ENCODE results near the gene HIF1A.
"Not testable (repeated sequence)": the region's sequence is repeated elsewhere in the genome, so short reads cannot be mapped to it uniquely, and the experiment has no call there.

The HIF1A gene

DNA sequence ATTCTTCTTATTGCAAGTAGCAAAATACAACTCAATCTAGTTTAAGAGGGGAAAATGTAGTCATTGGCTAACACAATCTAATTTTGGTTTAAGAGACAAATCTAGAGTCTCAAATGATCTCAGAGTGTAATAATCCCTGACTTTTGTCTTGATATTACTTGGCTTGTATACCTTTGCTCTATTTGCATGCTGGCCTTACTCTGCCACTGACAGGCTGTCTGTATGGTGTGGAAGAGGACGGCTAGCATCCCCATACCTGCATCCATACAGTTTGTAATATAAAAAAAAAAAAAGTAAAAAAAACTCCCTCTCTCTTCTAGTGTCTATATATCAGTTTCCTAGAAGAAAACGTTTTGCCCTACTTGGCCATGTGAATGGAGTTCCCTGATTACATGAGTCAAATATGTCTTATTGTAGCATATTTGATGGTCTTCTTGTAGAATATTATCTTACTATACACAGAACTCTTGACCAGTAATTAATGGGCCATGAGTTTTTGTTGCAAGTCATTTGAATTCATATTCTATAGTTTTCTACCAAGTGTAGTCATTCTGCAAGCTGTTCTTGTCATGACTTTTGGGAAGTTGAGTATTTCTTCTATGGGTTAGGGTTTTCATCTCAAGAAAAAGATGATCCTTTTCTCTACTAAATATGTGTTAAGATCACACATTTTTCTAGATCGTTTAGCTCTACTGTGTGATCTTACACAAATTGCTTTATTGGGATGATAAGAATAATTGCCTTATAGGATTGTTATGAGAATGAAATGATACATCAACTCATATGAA is 8.2 kb downstream of the HIF1A start:
- Histone ChIP-seq H3K79me2 (ENCODE audit: low read length) (peaks cover 92% of the 10 kb centered on the region), H4K20me1 (ENCODE audit: insufficient read depth, low read length) (peaks cover 83% of the 10 kb centered on the region), H3K4me1 (ENCODE audit: low read length) (peaks cover 22% of the 10 kb centered on the region), H3K27ac (ENCODE audit: low read length) (no peak overlapping the region), H3K4me2 (ENCODE audit: low read length) (no peak overlapping the region), H3K36me3 (replicated peaks; ENCODE audit: low read depth, low read length) (peaks cover 19% of the 10 kb centered on the region), H3K9ac (ENCODE audit: low read length) (no peak overlapping the region), H3K9me3 (ENCODE audit: insufficient read depth, low read length) (no peaks in the 10 kb centered on the region), H2AFZ (ENCODE audit: low read depth, low read length) (no peak overlapping the region), H3K27me3 (ENCODE audit: low read depth, low read length) (no peaks in the 10 kb centered on the region), H3K4me3 (ENCODE audit: low read length) (no peak overlapping the region)
- TF ChIP-seq, protein P1, sequence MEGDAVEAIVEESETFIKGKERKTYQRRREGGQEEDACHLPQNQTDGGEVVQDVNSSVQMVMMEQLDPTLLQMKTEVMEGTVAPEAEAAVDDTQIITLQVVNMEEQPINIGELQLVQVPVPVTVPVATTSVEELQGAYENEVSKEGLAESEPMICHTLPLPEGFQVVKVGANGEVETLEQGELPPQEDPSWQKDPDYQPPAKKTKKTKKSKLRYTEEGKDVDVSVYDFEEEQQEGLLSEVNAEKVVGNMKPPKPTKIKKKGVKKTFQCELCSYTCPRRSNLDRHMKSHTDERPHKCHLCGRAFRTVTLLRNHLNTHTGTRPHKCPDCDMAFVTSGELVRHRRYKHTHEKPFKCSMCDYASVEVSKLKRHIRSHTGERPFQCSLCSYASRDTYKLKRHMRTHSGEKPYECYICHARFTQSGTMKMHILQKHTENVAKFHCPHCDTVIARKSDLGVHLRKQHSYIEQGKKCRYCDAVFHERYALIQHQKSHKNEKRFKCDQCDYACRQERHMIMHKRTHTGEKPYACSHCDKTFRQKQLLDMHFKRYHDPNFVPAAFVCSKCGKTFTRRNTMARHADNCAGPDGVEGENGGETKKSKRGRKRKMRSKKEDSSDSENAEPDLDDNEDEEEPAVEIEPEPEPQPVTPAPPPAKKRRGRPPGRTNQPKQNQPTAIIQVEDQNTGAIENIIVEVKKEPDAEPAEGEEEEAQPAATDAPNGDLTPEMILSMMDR (IDR thresholded peaks at IDR 0.05; ENCODE audit: low read depth, low read length): no peak
- TF ChIP-seq EZH2phosphoT487 (IDR thresholded peaks at IDR 0.05; ENCODE audit: low read depth): no peak

DNA sequence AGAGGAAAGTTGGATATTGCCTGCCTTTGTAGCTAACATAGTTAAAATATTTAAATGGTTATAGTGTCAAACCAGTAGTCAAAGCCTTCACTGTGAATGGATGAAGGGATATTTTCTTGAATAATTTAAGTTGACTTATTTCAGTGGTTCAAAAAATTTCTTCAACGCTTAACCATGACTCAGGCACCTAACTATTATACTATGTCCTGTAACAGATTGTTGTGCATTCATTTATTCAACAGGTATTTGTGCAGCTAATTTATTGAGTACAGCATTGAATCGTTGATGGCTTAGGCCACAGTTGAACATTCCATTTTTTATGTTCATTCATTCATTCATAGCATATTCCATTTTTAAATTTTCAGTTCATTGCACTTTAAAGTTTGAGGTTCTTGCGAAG is 9.2 kb downstream of the HIF1A start:
- H3K9ac ChIP-seq (ENCODE audit: low read length): no peak overlapping the region
- H3K4me1 ChIP-seq (ENCODE audit: low read length): peaks cover 15% of the 10 kb centered on the region
- H3K4me3 ChIP-seq (ENCODE audit: low read length): no peak overlapping the region
- TF ChIP-seq, protein P1 (IDR thresholded peaks at IDR 0.05; ENCODE audit: low read depth, low read length): no peak
- no peak for TF ChIP-seq EZH2phosphoT487 (IDR thresholded peaks at IDR 0.05; ENCODE audit: low read depth)
- no peaks in the 10 kb centered on the region for H3K27me3 ChIP-seq (ENCODE audit: low read depth, low read length)
- H3K4me2 ChIP-seq (ENCODE audit: low read length): no peak overlapping the region
- H4K20me1 ChIP-seq (ENCODE audit: insufficient read depth, low read length): peaks cover 84% of the 10 kb centered on the region
- H3K79me2 ChIP-seq (ENCODE audit: low read length): peaks cover 92% of the 10 kb centered on the region
- H3K27ac ChIP-seq (ENCODE audit: low read length): no peak overlapping the region
- H3K9me3 ChIP-seq (ENCODE audit: insufficient read depth, low read length): no peaks in the 10 kb centered on the region
- H2AFZ ChIP-seq (ENCODE audit: low read depth, low read length): no peak overlapping the region
- H3K36me3 ChIP-seq (replicated peaks; ENCODE audit: low read depth, low read length): peaks cover 12% of the 10 kb centered on the region

DNA sequence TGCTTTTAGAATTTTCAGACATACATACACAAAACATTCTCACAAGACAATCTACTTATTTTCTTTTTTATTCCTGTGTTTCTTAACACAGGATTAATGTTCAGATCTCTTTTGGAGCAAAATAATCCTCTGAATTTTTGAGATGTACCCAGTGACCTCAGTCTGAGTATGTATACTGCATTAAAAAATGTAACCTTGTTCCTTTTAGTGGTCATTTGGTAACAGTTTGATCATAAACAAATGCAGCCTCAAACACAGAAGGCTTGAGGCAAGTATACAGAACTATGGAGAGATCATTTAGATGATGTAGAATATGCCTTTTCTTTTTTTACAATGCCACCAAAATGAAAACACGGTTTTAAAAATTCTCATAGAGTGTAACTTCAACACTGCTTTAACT is 9.7 kb downstream of the HIF1A start:
- Histone ChIP-seq H2AFZ (ENCODE audit: low read depth, low read length) (no peak overlapping the region), H3K27me3 (ENCODE audit: low read depth, low read length) (no peaks in the 10 kb centered on the region), H3K4me3 (ENCODE audit: low read length) (no peak overlapping the region), H3K9me3 (ENCODE audit: insufficient read depth, low read length) (no peaks in the 10 kb centered on the region), H4K20me1 (ENCODE audit: insufficient read depth, low read length) (peaks cover 84% of the 10 kb centered on the region), H3K9ac (ENCODE audit: low read length) (no peak overlapping the region), H3K36me3 (replicated peaks; ENCODE audit: low read depth, low read length) (peaks cover 12% of the 10 kb centered on the region), H3K27ac (ENCODE audit: low read length) (no peak overlapping the region), H3K4me1 (ENCODE audit: low read length) (peaks cover 15% of the 10 kb centered on the region), H3K4me2 (ENCODE audit: low read length) (no peak overlapping the region), H3K79me2 (ENCODE audit: low read length) (peaks cover 92% of the 10 kb centered on the region)
- no peak for TF ChIP-seq EZH2phosphoT487 (IDR thresholded peaks at IDR 0.05; ENCODE audit: low read depth)
- TF ChIP-seq, protein P1 (IDR thresholded peaks at IDR 0.05; ENCODE audit: low read depth, low read length): no peak

DNA sequence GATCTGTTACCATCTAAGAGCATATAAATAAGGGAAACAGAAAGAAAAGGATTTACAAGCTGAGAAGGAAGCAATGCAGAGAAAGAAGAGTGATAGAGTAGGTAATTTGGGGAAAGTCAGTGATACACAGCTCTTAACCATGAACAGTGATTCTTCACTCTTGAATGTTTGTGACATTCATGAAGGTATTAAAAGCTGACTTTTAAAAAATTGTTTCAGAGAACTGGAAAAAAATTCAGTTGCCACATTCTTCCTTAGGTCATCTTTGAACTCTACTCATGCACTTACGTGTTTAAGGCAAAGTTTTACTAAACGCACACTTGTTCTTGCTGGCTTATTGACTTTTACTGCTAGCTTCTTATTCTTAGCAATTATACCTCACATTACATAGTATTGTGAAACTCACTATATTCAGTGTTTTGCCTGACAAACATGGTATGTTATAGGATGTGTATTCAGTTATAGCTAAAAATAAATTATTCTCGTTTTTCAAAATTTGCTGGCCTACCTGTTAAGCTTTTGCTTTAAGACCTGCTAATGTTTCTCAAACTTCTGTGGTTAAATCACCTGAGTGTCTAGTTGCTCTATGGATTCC is 10.9 kb downstream of the HIF1A start:
- Histone ChIP-seq H3K9me3 (ENCODE audit: insufficient read depth, low read length) (no peaks in the 10 kb centered on the region), H3K4me2 (ENCODE audit: low read length) (no peak overlapping the region), H3K9ac (ENCODE audit: low read length) (no peak overlapping the region), H3K27ac (ENCODE audit: low read length) (no peak overlapping the region), H3K36me3 (replicated peaks; ENCODE audit: low read depth, low read length) (peaks cover 9% of the 10 kb centered on the region), H3K4me3 (ENCODE audit: low read length) (no peak overlapping the region), H2AFZ (ENCODE audit: low read depth, low read length) (no peak overlapping the region), H3K27me3 (ENCODE audit: low read depth, low read length) (no peaks in the 10 kb centered on the region), H3K4me1 (ENCODE audit: low read length) (peaks cover 15% of the 10 kb centered on the region), H3K79me2 (ENCODE audit: low read length) (peaks cover 92% of the 10 kb centered on the region), H4K20me1 (ENCODE audit: insufficient read depth, low read length) (peaks cover 84% of the 10 kb centered on the region)
- TF ChIP-seq, protein P1 (IDR thresholded peaks at IDR 0.05; ENCODE audit: low read depth, low read length): no peak
- no peak for TF ChIP-seq EZH2phosphoT487 (IDR thresholded peaks at IDR 0.05; ENCODE audit: low read depth)

DNA sequence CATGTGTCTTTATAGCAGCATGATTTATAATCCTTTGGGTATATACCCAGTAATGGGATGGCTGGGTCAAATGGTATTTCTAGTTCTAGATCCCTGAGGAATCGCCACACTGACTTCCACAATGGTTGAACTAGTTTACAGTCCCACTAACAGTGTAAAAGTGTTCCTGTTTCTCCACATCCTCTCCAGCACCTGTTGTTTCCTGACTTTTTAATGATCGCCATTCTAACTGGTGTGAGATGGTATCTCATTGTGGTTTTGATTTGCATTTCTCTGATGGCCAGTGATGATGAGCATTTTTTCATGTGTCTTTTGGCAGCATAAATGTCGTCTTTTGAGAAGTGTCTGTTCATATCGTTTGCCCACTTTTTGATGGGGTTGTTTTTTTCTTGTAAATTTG is 12.5 kb downstream of the HIF1A start:
- H3K36me3 ChIP-seq (replicated peaks; ENCODE audit: low read depth, low read length); H2AFZ ChIP-seq (ENCODE audit: low read depth, low read length); H3K9ac ChIP-seq (ENCODE audit: low read length); H3K4me3 ChIP-seq (ENCODE audit: low read length); H3K4me2 ChIP-seq (ENCODE audit: low read length); H3K9me3 ChIP-seq (ENCODE audit: insufficient read depth, low read length); H3K27me3 ChIP-seq (ENCODE audit: low read depth, low read length); H3K27ac ChIP-seq (ENCODE audit: low read length): not testable (repeated sequence)
- Histone ChIP-seq H3K79me2 (ENCODE audit: low read length) (peaks cover 92% of the 10 kb centered on the region), H4K20me1 (ENCODE audit: insufficient read depth, low read length) (peaks cover 87% of the 10 kb centered on the region), H3K4me1 (ENCODE audit: low read length) (peaks cover 12% of the 10 kb centered on the region)

DNA sequence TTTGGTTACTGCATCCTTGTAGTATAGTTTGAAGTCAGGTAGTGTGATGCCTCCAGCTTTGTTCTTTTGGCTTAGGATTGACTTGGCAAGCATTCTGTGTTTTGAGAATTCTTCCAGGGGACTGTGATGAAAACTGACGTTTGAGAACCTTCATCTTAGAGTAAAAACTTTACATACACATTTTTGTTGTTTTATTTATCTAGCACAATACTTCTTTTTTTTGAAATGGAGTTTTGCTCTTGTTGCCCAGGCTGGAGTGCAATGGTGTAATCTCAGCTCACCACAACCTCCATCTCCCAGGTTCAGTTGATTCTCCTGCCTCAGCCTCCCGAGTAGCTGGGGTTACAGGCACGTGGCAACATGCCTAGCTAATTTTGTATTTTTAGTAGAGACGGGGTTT is 13.4 kb downstream of the HIF1A start:
- H3K4me3 ChIP-seq (ENCODE audit: low read length); H3K4me1 ChIP-seq (ENCODE audit: low read length); H3K9ac ChIP-seq (ENCODE audit: low read length); H3K9me3 ChIP-seq (ENCODE audit: insufficient read depth, low read length); H3K36me3 ChIP-seq (replicated peaks; ENCODE audit: low read depth, low read length); H3K4me2 ChIP-seq (ENCODE audit: low read length); H3K27me3 ChIP-seq (ENCODE audit: low read depth, low read length); H3K27ac ChIP-seq (ENCODE audit: low read length); H2AFZ ChIP-seq (ENCODE audit: low read depth, low read length): not testable (repeated sequence)
- Histone ChIP-seq H3K79me2 (ENCODE audit: low read length) (peaks cover 92% of the 10 kb centered on the region), H4K20me1 (ENCODE audit: insufficient read depth, low read length) (peaks cover 87% of the 10 kb centered on the region)

All from OCI-LY3 (cell line).